Neural progenitor cell (in vitro differentiated cells): Measurements from ENCODE around the gene ERC2.

Experiments
- CTCF ChIP-seq: fragments of 200-600 bp; sonication (generic); IDR thresholded peaks from 2 replicates; pipeline ENCODE4 v1.5.1; 2017; ENCODE audit warnings: antibody characterized with exemption, mild to moderate bottlenecking
- EZH2 ChIP-seq: fragments of 200-600 bp; sonication (generic); IDR thresholded peaks from 2 replicates; pipeline ENCODE4 v1.6.1; 2017; ENCODE audit warnings: antibody characterized with exemption, mild to moderate bottlenecking, moderate library complexity
- EZH2phosphoT487 ChIP-seq: fragments of 200-600 bp; sonication (generic); IDR thresholded peaks from 2 replicates; pipeline ENCODE4 v1.6.1; 2017; ENCODE audit warnings: antibody characterized with exemption

GRCh38 chr3:56135941-56136340, 332.3 kb downstream of the ERC2 start:
- TF ChIP-seq CTCF, result no peak
- TF ChIP-seq EZH2, result no peak
- no peak for TF ChIP-seq EZH2phosphoT487
